GM19452 (cell line): ENCODE measurements around the gene ALOX12B.
A peak's percentile ranks its signal among the peaks of the same experiment; 100 is the strongest.
"Not testable (repeated sequence)": the region's sequence is repeated elsewhere in the genome, so short reads cannot be mapped to it uniquely, and the experiment has no call there.

Experiments used
- ATAC-seq: cut with Tn5 transposase; IDR thresholded peaks from one replicate; pipeline ENCODE4 v1.9.1; 2021; ENCODE audit not compliant: unreplicated experiment

The ALOX12B gene

DNA sequence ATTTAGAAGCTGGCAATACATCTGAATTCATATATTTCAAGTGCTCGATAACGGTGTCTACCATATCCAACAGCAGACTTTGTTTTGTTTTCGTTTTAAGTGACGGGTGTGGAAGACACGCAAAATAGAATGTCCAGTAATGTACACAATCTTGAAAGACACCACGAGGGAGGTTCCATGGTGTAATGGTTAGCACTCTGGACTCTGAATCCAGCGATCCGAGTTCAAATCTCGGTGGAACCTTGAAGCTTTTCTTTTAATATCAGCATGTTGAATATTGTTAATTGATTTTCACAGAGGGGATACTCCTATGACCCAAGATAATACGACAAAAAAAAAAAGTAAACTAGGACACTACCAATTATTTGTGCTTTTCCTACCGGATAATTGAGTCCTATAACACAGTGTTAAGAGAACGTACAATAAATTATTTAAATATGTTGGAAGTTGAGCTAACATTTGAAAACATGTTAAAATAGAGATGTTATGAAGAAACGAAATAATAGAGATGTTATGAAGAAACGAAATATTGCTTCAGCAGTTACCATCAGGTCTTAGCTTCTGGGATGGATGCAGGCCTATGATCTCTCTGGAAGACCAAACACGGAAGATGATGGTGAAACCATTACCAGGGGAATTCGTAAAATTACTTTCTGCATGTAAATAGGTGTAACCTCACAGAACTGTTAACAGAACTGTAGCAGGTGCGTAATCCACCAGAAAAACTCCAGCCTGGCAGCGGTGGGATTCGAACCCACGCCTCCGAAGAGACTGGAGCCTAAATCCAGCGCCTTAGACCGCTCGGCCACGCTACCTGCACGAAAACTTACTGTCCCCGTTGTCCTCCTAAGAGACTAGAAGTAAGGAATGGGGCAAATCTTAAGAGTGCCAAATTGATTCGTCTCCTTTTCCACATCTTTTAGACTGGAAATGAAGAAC, 32.3 kb upstream of the ALOX12B start:
- peak; percentile 20 for ATAC-seq

DNA sequence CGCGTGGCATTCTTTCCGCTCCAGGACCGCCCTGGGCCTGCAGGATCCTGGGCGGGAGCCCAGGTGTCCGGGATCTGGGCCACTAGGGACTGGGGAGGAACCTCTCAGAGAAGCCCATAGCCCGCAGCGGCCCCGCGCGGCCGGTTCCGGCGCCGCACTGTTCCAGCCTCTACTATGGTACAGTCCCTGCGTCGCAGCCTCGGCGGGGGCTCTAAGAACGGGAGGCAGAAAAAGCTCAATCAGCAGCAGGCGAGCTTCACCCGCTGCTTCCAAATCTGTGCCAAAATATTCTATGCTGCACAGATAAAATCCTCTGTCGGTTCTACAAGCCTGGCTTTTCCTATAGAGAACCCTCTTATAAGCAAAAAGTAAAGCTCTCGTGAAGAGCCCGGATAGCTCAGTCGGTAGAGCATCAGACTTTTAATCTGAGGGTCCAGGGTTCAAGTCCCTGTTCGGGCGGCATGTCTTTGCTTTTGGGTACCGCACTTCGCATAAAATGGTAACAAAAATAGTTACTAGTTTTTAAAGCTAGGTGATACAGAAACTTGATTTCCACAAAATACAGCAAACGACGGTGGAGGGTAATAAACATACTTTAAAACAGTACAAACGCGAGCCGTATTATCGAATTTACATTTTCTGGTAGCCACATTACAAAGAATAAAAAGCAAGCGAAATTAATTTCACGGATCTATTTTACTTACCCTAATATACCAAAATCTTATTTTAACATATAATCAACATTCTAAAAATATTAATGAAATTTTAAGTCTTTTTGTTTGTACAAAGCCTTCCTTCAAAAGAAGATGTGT, 31.5 kb upstream of the ALOX12B start:
- ATAC-seq: peak; percentile 42

DNA sequence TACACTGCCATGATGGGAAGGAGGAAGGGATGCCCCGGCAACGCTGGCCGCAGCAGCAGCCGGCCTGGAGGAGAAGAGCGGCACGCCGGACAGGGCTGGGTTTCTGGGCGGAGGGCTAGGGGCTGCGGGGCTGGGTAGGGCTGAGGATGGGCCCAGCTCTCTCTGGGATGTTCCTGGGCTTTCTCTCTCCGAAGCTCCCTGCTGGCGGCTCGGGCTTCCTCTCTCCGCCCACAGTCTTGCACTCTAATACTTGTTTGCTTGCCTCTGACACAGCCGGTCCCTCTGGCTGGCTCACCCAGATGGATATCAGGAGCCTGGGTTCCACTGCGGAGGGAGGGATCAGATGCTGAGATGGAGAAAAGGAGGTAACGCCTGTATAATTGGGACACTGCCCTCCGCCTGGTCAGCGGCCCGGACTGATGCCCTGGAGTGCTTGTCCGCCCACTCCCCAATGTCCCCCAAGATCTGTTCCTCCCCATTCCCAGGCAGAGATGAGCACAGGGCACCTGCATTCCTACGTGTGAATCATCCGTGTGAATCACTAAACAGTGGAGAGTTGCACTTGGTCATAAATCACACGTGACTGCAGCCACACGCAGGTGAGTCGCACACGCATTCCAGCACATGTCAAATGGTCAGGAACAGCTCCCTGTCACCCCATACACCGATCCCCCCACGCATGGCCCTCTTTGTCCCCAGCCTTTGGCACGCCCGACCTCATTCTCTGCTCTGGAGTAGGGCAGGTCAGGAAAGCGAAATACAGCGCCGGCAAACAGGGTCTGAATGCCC, 30.7 kb upstream of the ALOX12B start, which contains the start of gene ALOXE3:
TSS of gene ALOXE3 (minus strand) at position 535 of the 789 bp plus-strand sequence. CDS start at position 11, 524 bp downstream.
- ATAC-seq: no peak

DNA sequence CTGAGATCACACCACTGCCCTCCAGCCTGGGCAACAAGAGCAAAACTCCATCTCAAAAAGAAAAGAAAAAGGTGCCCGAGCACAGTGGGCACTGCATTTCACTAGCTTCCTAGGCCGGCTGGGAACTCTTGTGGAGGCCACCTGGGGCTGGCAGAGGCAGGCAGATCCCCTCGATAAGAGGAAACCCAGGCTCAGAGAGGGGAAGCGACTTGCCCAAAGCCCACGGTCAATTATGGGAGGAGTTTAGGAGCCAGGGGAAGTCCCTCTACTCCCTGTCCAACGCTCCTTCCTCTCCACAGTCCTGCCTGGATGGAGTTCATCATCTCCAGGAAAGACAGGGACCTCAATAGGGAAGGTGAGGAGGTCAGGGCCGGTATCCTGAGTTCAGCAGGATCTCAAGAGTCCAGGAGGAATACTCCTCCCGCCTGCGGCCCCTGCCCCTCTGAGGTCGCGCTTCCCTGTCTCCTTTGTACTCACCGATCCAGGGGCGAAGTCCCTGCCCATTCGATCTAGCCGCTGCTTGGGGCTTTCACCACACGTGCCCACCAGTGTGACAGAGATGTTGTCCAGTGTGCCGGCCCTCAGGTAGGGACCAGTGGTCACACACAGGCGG, 30.0 kb upstream of the ALOX12B start:
- ATAC-seq: no peak

DNA sequence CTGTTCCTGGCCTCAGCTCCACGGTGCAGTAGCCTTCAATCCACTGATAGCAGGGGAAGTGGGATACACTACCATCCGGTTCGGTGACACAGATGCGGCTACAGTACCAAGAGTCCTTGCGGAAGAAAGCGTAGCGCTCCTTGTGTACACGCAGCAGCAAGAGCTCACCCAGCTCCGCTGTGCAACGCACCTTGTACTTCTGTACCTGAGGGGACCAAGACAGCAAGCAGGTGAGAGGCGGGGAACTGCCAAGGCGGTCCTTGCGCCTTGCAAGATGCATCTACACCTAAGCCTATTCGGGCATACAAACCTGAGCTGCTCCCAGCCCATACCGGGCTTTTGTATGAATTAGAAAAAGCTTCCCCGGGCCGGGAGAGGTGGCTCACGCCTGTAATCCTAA, 29.3 kb upstream of the ALOX12B start:
- ATAC-seq: no peak

DNA sequence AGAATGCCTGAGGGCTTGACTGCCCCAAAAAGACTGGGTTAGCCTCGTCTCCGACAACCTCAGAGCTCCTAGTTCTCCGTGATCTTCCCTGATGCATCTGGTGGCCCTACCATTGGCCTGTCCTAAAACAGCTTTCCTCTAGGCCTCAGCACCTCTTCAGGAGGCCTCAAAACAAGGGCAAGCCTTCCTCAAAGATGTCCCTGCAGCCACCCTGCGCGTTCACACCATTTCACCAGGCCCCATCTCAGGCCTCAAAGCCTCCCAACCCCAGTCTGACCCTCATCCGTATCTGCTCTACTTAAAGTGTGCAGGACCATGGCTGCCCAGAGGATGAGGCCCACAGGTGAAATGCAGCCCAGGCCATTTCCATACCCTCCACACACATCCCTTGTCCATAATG, 23.4 kb upstream of the ALOX12B start:
- no peak for ATAC-seq

DNA sequence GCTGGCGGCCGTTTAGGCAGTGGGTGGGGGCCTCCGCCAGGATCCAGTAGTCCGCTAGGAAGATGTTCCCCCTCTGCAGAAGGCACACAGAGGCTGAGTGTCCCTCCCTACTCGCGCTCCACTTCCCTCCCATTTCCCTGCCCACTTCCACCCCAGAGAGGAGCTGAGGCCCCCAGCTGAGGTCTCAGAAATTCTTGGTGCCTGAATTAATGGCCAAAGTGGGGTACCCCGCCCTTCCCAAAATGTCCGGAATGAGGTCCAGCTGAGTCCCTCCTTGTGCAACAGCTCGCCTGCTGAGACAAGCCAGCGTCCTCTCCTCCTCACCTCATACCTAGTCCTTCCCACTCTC, 22.9 kb upstream of the ALOX12B start:
- no peak for ATAC-seq

DNA sequence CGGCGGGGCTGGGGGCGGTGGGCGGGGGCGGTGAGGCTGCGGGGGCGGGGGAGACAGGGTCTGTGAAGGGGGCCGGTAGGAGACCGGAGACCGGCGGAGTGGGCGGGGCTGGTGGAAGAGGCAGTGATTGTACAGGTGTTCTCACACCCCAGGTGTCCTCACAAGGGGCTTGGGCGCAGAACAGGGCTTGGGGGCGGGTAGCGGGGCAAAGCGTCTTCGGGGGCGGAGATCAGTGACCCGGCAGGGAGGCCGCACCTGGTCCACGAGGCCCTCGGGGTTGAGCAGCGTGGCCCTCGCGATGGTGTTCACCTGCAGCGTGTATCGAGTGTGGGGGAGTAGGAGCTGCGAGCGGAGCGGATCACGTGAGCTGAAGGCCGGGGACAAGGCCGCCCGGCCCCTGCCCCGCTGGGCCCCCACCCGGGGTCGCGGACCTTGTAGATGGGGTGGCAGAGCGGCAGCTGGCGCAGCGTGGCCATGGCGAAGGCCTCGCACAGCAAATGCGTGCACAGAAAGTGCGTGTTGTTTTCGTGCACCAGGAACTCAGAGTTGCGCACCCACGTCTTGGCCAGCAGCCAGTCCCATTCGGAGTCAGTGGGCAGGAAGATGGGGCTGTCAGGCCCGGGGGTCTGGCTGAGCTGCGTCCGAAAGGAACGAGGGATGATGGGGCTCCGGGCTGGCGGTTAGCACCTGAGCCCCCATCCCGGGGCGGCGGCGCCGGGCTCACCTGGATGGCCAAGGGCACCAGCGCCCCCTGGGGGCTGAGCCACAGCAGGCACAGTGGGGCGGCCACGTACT, 22.3 kb upstream of the ALOX12B start:
- no peak for ATAC-seq

DNA sequence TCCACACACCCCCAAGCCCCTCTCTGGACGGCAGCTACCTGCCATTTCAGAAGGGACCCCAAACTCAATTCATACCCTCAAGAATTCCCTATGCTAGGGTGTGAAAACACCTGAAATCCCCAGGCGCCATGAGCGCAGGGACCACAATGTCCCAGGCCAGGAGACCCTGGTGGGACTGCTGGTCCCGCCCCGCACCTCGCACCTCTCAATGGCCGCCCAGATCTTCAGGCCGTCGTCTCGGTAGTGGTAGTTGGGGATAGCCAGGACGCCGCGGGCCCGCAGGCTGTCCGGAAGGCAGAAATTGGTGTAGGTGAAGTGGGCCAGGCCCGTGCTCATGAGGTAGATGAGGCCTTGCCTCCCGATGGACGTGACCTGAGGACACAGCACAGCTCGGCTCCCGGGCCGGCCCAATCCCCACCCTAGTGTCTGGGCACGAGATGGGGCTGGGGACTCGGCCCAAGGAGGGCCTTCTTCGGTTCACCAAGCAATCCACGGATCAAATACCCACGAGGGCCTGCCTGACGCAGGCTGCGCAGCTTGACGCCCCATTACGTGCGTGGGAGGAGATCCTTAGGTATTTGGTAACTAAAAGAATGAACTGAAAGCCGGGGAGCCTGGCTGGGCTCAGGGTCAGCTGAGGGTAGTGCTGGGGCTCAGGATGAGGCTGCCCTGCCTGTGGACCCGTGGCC, 21.6 kb upstream of the ALOX12B start:
- ATAC-seq: no peak

DNA sequence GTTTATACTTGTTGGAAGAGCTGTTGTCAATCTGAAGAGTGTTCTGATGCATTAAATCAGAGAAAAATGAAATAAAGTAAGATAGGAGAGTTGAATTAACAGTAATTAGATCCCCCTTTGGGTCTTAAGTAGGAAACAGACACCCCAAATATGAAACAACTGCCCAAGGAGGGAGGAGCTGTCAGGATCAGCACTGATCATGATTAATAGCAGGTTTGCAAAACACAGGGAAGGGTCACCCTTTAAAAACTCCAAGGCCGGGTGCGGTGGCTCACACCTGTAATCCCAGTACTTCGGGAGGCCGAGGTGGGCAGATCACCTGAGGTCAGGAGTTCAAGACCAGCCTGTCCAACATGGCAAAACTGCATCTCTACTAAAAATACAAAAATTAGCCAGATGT, 19.5 kb upstream of the ALOX12B start:
- not testable (repeated sequence) for ATAC-seq

DNA sequence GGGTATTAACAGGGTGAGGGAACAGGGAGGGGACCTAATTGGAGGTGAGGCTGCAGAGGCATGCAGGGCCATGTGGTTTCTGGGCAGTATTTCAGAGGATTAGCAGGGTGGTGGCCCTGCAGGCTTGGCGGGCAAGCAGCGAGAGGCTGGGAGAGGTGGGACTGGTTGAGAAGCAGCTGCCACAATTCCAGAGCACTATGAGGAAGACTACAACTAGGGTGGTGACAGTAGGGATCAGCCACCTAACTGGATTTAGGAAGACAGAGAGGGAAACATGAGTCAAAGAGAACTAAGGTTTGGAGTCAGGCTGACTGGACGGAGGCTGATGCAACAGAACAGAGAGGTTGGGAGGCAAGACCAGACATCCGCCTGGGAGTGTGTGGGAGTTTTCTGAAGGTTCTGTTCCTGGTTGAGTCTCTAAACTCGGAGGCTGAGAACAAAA, 18.5 kb upstream of the ALOX12B start:
- ATAC-seq: no peak

DNA sequence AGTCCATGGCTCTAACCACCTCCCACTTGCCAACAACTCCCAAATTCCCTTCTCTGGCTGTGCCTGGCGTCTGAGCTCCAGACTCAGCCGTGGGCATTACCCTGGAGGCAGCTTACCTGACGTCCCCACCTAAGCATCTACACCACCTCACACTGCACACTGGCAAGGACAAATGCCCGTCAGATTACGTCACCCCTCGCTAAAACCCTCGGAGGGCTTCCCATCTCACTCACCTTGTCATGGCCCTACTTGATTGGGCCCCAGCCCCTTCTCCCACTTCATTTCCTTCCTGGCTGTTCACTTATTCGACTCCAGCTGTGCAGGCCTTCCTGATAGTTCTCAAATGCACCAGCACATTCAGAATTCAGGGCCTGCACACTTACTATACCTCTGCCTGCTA, 17.4 kb upstream of the ALOX12B start:
- no peak for ATAC-seq

DNA sequence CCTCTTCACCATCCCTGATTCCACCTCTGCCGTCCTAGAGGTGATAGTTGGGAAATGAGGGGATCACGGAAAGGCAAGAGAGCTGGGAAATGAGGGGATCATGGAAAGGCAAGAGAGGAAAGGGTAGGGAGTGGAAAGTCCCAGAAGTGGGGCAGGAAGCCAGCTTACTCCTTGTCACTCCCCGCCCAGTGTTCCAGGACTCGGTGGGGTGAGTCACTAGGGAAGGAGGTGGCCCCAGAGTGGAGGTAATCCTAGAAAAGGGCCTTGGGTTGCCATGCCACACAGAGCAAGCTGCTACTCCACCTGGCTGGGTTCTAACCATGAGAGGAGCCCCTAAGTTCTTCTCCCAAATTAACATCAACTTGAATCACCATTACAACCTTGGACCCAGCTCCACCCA, 16.0 kb upstream of the ALOX12B start:
- no peak for ATAC-seq

DNA sequence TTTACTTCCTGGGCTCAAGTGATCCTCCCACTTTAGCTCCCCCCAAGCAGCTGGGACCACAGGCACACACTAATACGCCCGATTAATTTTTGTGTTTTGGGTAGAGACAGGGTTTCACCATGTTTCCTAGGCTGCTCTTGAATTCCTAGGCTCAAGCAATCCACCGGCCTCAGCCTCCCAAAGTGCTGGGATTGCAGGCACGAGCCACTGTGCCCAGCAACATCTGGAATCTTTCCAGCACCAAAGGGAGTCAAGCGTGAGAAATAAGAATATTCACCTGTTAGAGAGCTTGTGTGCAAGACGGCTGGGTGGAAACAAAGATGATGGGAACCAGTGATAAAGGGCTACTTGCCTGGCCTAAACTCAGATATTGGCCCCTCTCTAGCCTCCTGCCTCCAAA, 14.2 kb upstream of the ALOX12B start:
- no peak for ATAC-seq

DNA sequence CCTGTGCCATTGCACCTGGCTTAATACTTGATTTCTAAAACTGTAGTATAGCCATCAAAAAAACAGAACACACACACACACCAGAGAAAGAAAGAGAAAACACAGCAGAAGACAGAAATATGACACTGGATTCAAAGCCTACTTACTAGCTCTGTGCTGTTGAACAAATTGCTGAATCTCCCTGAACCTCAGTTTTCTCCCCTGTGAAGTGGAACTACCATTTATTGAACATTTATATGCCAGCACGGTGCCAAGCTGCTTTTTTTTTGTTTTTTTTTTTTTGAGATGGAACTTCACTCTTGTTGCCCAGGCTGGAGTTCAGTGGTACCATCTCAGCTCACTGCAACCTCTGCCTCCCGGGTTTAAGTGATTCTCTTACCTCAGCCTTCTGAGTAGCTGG, 13.2 kb upstream of the ALOX12B start:
- no peak for ATAC-seq

DNA sequence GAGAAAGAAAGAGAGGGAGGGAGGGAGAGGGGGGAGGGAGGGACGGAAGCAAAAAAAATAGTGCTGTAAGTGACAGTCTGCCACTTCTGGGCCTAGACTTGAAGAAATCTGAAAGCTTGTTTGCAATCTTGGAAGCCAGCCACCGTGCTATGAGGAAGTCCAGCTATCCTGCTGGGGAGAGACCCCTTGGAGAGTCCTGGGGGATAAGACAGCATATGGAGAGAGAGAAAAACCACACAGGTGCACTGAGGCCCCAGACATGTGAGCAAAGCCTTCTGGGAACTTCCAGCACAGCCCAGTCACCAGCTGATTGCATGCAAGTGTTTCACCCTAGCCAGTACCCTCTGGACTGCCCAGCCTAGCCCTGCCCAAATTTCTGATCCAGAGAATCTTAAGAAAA, 12.6 kb upstream of the ALOX12B start:
- ATAC-seq: no peak

DNA sequence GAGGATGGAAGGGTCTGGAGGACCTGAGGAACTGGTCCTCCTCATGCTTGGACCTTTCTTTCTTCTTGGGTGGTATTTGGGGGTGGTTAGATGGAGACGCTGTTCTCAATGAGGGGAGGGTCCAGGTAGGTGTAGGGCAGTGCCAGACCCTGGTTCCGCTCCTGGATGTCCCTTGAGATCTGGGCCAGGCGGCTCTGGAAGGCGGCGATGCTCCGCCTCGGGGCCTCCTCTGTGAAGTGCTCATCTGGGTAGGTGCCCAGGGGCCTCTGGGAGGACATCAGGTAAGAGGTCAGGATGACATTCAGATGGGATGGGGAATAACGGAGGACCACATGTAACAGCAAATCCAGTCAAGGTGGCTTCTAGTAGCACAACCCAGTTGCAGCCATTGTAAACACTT, 9.0 kb upstream of the ALOX12B start:
- no peak for ATAC-seq

DNA sequence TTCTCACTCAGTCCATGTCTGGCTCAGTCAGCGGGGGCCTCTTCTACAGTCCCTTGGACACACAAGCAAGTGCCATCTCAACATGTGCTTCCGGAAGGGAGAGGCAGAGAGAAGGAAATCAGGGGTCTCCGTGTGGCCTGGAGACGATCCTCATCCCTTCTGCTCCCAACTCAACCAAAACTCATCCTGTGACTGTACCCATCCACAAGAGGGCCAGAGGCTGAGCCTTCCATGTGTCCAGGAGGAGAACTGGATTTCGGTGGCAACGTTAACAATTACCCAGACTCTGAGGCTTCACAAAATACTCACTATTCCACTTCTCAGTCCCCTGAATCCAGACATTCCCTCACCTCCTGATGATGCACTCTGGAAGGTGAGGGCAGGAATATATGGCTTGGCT, 7.8 kb upstream of the ALOX12B start:
- no peak for ATAC-seq

DNA sequence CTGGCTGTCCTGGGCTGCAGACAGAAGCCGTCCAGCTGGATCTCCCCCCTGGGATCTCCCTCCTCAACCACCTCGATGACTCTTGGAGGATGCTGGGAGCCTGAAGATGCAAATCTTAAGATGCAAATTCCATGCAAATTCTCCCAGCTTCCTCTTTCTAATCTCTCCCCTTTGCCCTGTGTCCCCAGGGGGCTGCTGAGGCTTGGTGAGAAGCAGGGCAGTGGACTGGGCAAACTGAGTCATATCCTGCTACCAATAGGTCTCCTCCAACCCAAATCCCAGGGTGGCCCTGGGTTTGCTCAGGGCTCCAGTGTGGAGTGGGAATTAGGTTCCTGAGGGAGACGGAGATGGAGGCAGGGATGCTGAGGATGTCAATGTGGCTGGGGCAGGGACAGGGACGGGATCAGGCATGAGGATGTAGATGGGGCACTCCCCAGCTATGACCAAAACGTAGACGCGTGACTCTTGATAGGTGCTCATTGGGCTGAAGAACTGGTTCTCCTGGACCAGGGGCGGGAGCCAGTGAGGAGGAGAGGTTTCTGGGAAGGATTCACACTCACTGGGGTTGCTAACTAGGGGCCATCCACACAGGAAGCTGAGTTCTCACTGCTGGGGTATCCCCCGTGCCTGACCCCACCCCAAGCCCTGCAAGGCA, 3.6 kb upstream of the ALOX12B start:
- ATAC-seq: peak; percentile 55
